HCT116 (cell line): ENCODE data around the gene ATXN7L1. TPM values are rescaled to one million over a fixed set of nuclear protein-coding genes. Genes with fewer than 3 reads are reported as not detected.

Experiments used
- ATAC-seq: fragments of 200-7000 bp; cut with Tn5 transposase; 2 replicates; pipeline ENCODE4 v1.9.1; 2020; ENCODE audit warnings: mild to moderate bottlenecking, moderate library complexity
- BruUV-seq: library from RNA; stranded (reverse); fragments of 400-500 nt; replicated peaks from 2 replicates; lab custom pipeline; 2021; lab: Mats Ljungman, UMichigan
- CTCF ChIA-PET: fragments of 300-600 bp; sonication (Branson Sonifier 250); formaldehyde crosslinking; loops from one replicate; lab custom pipeline; 2021; ENCODE audit warnings: antibody characterized with exemption; lab: Charles Lee
- POLR2A ChIA-PET: fragments of 300-600, 350-600 bp; sonication (Branson Sonifier 250); formaldehyde crosslinking; loops from one replicate; lab custom pipeline; 2021; ENCODE audit warnings: antibody characterized with exemption; lab: Charles Lee
- RAD21 ChIA-PET, 2 experiments: fragments of 300-600 bp; sonication (Branson Sonifier 250); formaldehyde crosslinking; loops; one replicate each; lab custom pipeline; 2023; ENCODE audit warnings: low total read pairs in 2 of 2; ENCODE audit not compliant: uncharacterized antibody in 2 of 2, unreplicated experiment in 2 of 2, low non-redundant PET in 1 of 2; lab: Charles Lee
- DNase-seq: peaks from one replicate; pipeline ENCODE4 v3.0.0-alpha.2; 2010; ENCODE audit warnings: low read depth, low spot score
- H2AFZ ChIP-seq: fragments of 200-600 bp; shearing (Covaris generic), sonication (generic); 2 replicates; pipeline ENCODE4 v1.6.1; 2017; ENCODE audit warnings: low read depth, mixed run types, mixed read lengths, antibody characterized with exemption, low read length; ENCODE audit not compliant: poor library complexity, severe bottlenecking
- H3K27ac ChIP-seq: 2 replicates; pipeline ENCODE4 v1.5.1; 2012; ENCODE audit warnings: low read depth, low read length
- H3K27me3 ChIP-seq: fragments of 200-600 bp; sonication (generic); 2 replicates; pipeline ENCODE4 v1.6.1; 2016; ENCODE audit warnings: mixed run types, low read length, mixed read lengths; ENCODE audit not compliant: insufficient read depth
- H3K36me3 ChIP-seq, 2 experiments: fragments of 200-500 bp in 1 of 2; fragments of 200-600 bp in 1 of 2; sonication (Bioruptor generic) in 1 of 2; sonication (generic) in 1 of 2; 2 replicates each; pipeline versions ENCODE4 v1.5.1 to v1.6.1; 2014 to 2016; ENCODE audit warnings: low read length in 2 of 2, inconsistent platforms in 1 of 2, mixed read lengths in 1 of 2, mixed run types in 1 of 2; ENCODE audit not compliant: insufficient read depth in 2 of 2, control insufficient read depth in 1 of 2
- H3K4me1 ChIP-seq, 2 experiments: fragments of 200-600 bp in 1 of 2; sonication (generic) in 1 of 2; 2 replicates each; pipeline versions ENCODE4 v1.5.1 to v1.6.1; 2012 to 2017; ENCODE audit warnings: low read length in 2 of 2, inconsistent platforms in 1 of 2, mild to moderate bottlenecking in 1 of 2, mixed read lengths in 1 of 2, mixed run types in 1 of 2, moderate library complexity in 1 of 2; ENCODE audit not compliant: insufficient read depth in 2 of 2, control insufficient read depth in 1 of 2
- H3K4me2 ChIP-seq: fragments of 200-600 bp; sonication (generic); 2 replicates; pipeline ENCODE4 v1.6.1; 2017; ENCODE audit warnings: mixed run types, low read length, mixed read lengths
- H3K4me3 ChIP-seq, 2 experiments: fragments of 200-600 bp in 1 of 2; sonication (generic) in 1 of 2; replicated peaks in 1 of 2; 2 replicates each; pipeline ENCODE4 v1.5.1; 2011 to 2016; ENCODE audit warnings: low read length in 2 of 2, control low read depth in 1 of 2, low read depth in 1 of 2, mild to moderate bottlenecking in 1 of 2, mixed read lengths in 1 of 2, mixed run types in 1 of 2
- H3K79me2 ChIP-seq: fragments of 200-600 bp; sonication (generic); 2 replicates; pipeline ENCODE4 v1.6.1; 2017; ENCODE audit warnings: mild to moderate bottlenecking, mixed run types, low read length, moderate library complexity, mixed read lengths; ENCODE audit not compliant: insufficient read depth
- H3K9ac ChIP-seq: fragments of 200-600 bp; sonication (generic); 2 replicates; pipeline ENCODE4 v1.6.1; 2016; ENCODE audit warnings: low read length, mixed read lengths
- H3K9me2 ChIP-seq: fragments of 200-600 bp; sonication (generic), shearing (Covaris generic); 2 replicates; pipeline ENCODE4 v1.6.1; 2017; ENCODE audit warnings: mixed run types, mild to moderate bottlenecking, moderate library complexity; ENCODE audit not compliant: insufficient read depth
- H3K9me3 ChIP-seq, 2 experiments: fragments of 200-500 bp in 1 of 2; fragments of 200-600 bp in 1 of 2; sonication (Bioruptor generic) in 1 of 2; sonication (generic) in 1 of 2; 2 replicates each; pipeline ENCODE4 v1.6.1; 2014 to 2017; ENCODE audit warnings: low read length in 2 of 2, mixed read lengths in 2 of 2, inconsistent platforms in 1 of 2, low read depth in 1 of 2, mild to moderate bottlenecking in 1 of 2, mixed run types in 1 of 2, moderate library complexity in 1 of 2; ENCODE audit not compliant: control insufficient read depth in 1 of 2, insufficient read depth in 1 of 2
- H4K20me1 ChIP-seq: fragments of 200-600 bp; sonication (generic), shearing (Covaris generic); 2 replicates; pipeline ENCODE4 v1.6.1; 2017; ENCODE audit warnings: mixed run types, mild to moderate bottlenecking, moderate library complexity; ENCODE audit not compliant: insufficient read depth
- CBX3 ChIP-seq: IDR thresholded peaks from 2 replicates; pipeline ENCODE4 v1.6.1; 2012; ENCODE audit warnings: low read depth
- ELF1 ChIP-seq: IDR thresholded peaks from 2 replicates; pipeline ENCODE4 v1.6.1; 2012; ENCODE audit warnings: low read depth, borderline replicate concordance
- EZH2 ChIP-seq: fragments of 200-600 bp; sonication (generic); IDR thresholded peaks from 2 replicates; pipeline ENCODE4 v1.6.1; 2017; ENCODE audit warnings: antibody characterized with exemption, mixed run types
- EZH2phosphoT487 ChIP-seq: fragments of 200-600 bp; IDR thresholded peaks from 2 replicates; pipeline ENCODE4 v1.6.1; 2018; ENCODE audit warnings: antibody characterized with exemption, borderline replicate concordance
- JUND ChIP-seq: IDR thresholded peaks from 2 replicates; pipeline ENCODE4 v1.6.1; 2012
- POLR2A ChIP-seq: IDR thresholded peaks from 2 replicates; pipeline ENCODE4 v1.7.0; 2011; ENCODE audit warnings: borderline replicate concordance; ENCODE audit not compliant: insufficient read depth, insufficient read length; ENCODE audit errors: extremely low read depth
- POLR2AphosphoS5 ChIP-seq: IDR thresholded peaks from 2 replicates; pipeline ENCODE4 v1.6.1; 2011; ENCODE audit warnings: mild to moderate bottlenecking, low read depth, low read length, moderate library complexity
- RAD21 ChIP-seq: IDR thresholded peaks from 2 replicates; pipeline ENCODE4 v1.6.1; 2012; ENCODE audit warnings: low read depth, mild to moderate bottlenecking
- SIN3A ChIP-seq: IDR thresholded peaks from 2 replicates; pipeline ENCODE4 v1.6.1; 2012; ENCODE audit warnings: low read depth
- SP1 ChIP-seq: IDR thresholded peaks from 2 replicates; pipeline ENCODE4 v1.6.1; 2012; ENCODE audit warnings: low read depth
- SRF ChIP-seq: IDR thresholded peaks from 2 replicates; pipeline ENCODE4 v1.6.1; 2012; ENCODE audit warnings: low read depth
- YY1 ChIP-seq: IDR thresholded peaks from 2 replicates; pipeline ENCODE4 v1.6.1; 2011; ENCODE audit warnings: low read length, low read depth, moderate library complexity, mild to moderate bottlenecking; ENCODE audit not compliant: insufficient replicate concordance; ENCODE audit errors: extremely low read depth
- ZFX ChIP-seq: fragments of 450-650 bp; IDR thresholded peaks from 2 replicates; pipeline ENCODE4 v1.6.1; 2017
- intact Hi-C: fragments of 100-400 bp; cut with micrococcal nuclease; formaldehyde crosslinking; loops from 2 replicates; pipeline ENCODE4 v1.10.0; 2022
- total RNA-seq: library from RNA; stranded (reverse); gene quantifications from one replicate; pipeline ENCODE4 v1.2.1, GENCODE V29; 2021; ENCODE audit not compliant: unreplicated experiment
- TF ChIP-seq, protein P1 (sequence below), 3 experiments: fragments of 200-600 bp in 1 of 3; sonication (generic) in 1 of 3; IDR thresholded peaks in 2 of 3; conservative IDR thresholded peaks in 1 of 3; 2 replicates each; pipeline ENCODE4 v1.5.1; 2012 to 2017; ENCODE audit warnings: low read depth in 2 of 3, low read length in 2 of 3, antibody characterized with exemption in 1 of 3, borderline replicate concordance in 1 of 3, control low read depth in 1 of 3, mild to moderate bottlenecking in 1 of 3, mixed read lengths in 1 of 3, mixed run types in 1 of 3, moderate library complexity in 1 of 3; ENCODE audit not compliant: insufficient read depth in 1 of 3
- TF ChIP-seq, protein P2 (sequence below): IDR thresholded peaks from 2 replicates; pipeline ENCODE4 v1.6.1; 2012
- TF ChIP-seq, protein P3 (sequence below): IDR thresholded peaks from 2 replicates; pipeline ENCODE4 v1.6.1; 2012
- TF ChIP-seq, protein P4 (sequence below): IDR thresholded peaks from 2 replicates; pipeline ENCODE4 v1.6.1; 2012; ENCODE audit warnings: low read depth

Gene ATXN7L1
- total RNA-seq, 1 experiment from 2014 or later: 11.5 TPM

DNA sequence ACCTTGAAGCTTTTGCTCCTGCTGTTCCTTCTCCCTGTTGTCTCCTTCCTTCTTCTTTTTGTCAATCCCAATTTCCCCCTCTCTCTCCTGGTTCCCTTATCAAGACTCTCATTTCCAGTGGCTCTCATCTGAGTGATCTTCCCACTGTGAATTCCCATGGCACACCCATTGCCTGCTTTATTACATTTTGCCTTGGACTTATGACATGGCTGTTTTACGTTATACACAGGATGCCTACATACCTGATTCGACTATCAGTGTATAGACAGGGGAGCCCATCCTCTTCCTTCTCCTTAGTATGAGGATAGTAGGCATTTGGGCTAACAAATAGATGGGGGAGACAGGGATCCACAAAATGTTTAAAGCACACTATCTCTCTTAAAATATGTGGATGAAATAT is 255.2 kb downstream of the ATXN7L1 start:
- Histone ChIP-seq H3K9me2 (no peaks in the 10 kb centered on the region), H3K4me2 (no peak overlapping the region), H3K27ac (no peak overlapping the region), H3K4me3 (no peak overlapping the region), H3K79me2 (no peaks in the 10 kb centered on the region), H3K9me3 (peaks cover 0 to 4% of the 10 kb centered on the region in 2 experiments; a peak in 1 of 4 replicates), H3K4me1 (no peaks in the 10 kb centered on the region), H3K9ac (no peak overlapping the region)
- BruUV-seq: no TSS peak
- POLR2A ChIA-PET: no interaction called here
- intact Hi-C loops: no loop called here
- ATAC-seq: no peak
- no peak for DNase-seq
- TF ChIP-seq, protein P1, sequence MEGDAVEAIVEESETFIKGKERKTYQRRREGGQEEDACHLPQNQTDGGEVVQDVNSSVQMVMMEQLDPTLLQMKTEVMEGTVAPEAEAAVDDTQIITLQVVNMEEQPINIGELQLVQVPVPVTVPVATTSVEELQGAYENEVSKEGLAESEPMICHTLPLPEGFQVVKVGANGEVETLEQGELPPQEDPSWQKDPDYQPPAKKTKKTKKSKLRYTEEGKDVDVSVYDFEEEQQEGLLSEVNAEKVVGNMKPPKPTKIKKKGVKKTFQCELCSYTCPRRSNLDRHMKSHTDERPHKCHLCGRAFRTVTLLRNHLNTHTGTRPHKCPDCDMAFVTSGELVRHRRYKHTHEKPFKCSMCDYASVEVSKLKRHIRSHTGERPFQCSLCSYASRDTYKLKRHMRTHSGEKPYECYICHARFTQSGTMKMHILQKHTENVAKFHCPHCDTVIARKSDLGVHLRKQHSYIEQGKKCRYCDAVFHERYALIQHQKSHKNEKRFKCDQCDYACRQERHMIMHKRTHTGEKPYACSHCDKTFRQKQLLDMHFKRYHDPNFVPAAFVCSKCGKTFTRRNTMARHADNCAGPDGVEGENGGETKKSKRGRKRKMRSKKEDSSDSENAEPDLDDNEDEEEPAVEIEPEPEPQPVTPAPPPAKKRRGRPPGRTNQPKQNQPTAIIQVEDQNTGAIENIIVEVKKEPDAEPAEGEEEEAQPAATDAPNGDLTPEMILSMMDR (IDR thresholded peaks at IDR 0.05 in 2 of 3, conservative IDR thresholded peaks at IDR 0.05 in 1 of 3; ENCODE audit: borderline replicate concordance in 1 of 3, insufficient read depth in 1 of 3, low read depth in 2 of 3, low read length in 2 of 3): no peak
- TF ChIP-seq, all 23 proteins: peak for 0
- Histone ChIP-seq H4K20me1 (no peaks in the 10 kb centered on the region), H3K27me3 (no peaks in the 10 kb centered on the region), H2AFZ (no peak overlapping the region), H3K36me3 (no peaks in the 10 kb centered on the region; a peak in 1 of 4 replicates)
- ChIA-PET RAD21 (no interaction called here), CTCF (no interaction called here)

DNA sequence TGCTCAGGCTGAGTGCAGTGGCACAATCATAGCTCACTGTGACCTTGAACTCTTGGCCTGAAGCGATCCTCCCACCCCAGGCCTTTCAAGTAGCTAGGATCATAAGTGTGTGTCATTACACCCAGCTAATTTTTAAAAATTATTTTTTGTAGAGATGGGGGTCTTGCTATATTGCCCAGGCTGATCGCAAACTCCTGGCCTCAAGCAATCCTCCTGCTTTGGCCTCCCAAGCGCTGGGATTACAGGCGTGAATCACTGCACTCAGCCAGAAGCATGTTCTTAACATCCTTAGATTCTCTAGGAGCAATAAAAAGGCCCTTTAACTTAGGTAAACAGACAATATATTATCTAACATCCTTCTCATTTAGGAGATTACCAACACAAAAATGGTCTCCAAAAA is 256.8 kb downstream of the ATXN7L1 start:
- CTCF ChIA-PET: interaction anchor here (0.6 kb wide), 1 partner anchor 36 kb away, joined by 3 read pairs; no protein-coding TSS in a partner anchor
- no peaks in the 10 kb centered on the region for H3K27me3 ChIP-seq
- intact Hi-C loops: no loop called here
- DNase-seq (no peak), ATAC-seq (no peak)
- no peaks in the 10 kb centered on the region for H3K36me3 ChIP-seq
- RAD21 ChIA-PET: no interaction called here
- no peaks in the 10 kb centered on the region for H3K79me2 ChIP-seq
- H3K9me2 ChIP-seq: no peaks in the 10 kb centered on the region
- no peaks in the 10 kb centered on the region for H3K4me1 ChIP-seq
- no peak overlapping the region for H3K4me3 ChIP-seq
- H3K9me3 ChIP-seq: no peaks in the 10 kb centered on the region
- no TSS peak for BruUV-seq
- POLR2A ChIA-PET: no interaction called here
- no peak overlapping the region for H2AFZ ChIP-seq
- H3K4me2 ChIP-seq: no peak overlapping the region
- no peak overlapping the region for H3K9ac ChIP-seq
- H3K27ac ChIP-seq: no peak overlapping the region
- H4K20me1 ChIP-seq: no peaks in the 10 kb centered on the region
- TF ChIP-seq YY1: no peak
- TF ChIP-seq RAD21: no peak
- TF ChIP-seq, protein P2, sequence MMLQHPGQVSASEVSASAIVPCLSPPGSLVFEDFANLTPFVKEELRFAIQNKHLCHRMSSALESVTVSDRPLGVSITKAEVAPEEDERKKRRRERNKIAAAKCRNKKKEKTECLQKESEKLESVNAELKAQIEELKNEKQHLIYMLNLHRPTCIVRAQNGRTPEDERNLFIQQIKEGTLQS: no peak
- TF ChIP-seq CBX3: no peak
- no peak for TF ChIP-seq SP1
- TF ChIP-seq SRF: no peak
- TF ChIP-seq ZFX: no peak
- TF ChIP-seq POLR2A: no peak
- TF ChIP-seq, protein P3, sequence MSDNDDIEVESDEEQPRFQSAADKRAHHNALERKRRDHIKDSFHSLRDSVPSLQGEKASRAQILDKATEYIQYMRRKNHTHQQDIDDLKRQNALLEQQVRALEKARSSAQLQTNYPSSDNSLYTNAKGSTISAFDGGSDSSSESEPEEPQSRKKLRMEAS: no peak
- no peak for TF ChIP-seq SIN3A
- no peak for TF ChIP-seq ELF1
- no peak for TF ChIP-seq EZH2
- TF ChIP-seq EZH2phosphoT487: no peak
- TF ChIP-seq, protein P4, sequence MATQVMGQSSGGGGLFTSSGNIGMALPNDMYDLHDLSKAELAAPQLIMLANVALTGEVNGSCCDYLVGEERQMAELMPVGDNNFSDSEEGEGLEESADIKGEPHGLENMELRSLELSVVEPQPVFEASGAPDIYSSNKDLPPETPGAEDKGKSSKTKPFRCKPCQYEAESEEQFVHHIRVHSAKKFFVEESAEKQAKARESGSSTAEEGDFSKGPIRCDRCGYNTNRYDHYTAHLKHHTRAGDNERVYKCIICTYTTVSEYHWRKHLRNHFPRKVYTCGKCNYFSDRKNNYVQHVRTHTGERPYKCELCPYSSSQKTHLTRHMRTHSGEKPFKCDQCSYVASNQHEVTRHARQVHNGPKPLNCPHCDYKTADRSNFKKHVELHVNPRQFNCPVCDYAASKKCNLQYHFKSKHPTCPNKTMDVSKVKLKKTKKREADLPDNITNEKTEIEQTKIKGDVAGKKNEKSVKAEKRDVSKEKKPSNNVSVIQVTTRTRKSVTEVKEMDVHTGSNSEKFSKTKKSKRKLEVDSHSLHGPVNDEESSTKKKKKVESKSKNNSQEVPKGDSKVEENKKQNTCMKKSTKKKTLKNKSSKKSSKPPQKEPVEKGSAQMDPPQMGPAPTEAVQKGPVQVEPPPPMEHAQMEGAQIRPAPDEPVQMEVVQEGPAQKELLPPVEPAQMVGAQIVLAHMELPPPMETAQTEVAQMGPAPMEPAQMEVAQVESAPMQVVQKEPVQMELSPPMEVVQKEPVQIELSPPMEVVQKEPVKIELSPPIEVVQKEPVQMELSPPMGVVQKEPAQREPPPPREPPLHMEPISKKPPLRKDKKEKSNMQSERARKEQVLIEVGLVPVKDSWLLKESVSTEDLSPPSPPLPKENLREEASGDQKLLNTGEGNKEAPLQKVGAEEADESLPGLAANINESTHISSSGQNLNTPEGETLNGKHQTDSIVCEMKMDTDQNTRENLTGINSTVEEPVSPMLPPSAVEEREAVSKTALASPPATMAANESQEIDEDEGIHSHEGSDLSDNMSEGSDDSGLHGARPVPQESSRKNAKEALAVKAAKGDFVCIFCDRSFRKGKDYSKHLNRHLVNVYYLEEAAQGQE: no peak
- no peak for TF ChIP-seq JUND
- no peak for TF ChIP-seq POLR2AphosphoS5
